Breast epithelium (tissue), 3 donors: Measurements from ENCODE around the gene NCK1.

Experiments used
- CTCF ChIP-seq, 3 donors: fragments of 450-650 bp; IDR thresholded peaks; one replicate each; pipeline ENCODE4 v1.5.1; 2016 to 2017; ENCODE audit warnings: antibody characterized with exemption in 3 of 3, mild to moderate bottlenecking in 3 of 3, moderate library complexity in 3 of 3
- POLR2A ChIP-seq: fragments of 450-650 bp; IDR thresholded peaks from one replicate; pipeline ENCODE4 v1.6.1; 2016; ENCODE audit warnings: antibody characterized with exemption, mild to moderate bottlenecking, moderate library complexity

GRCh38 chr3:136994772-136995516 is 132.9 kb downstream of the NCK1 start:
- TF ChIP-seq CTCF (IDR thresholded peaks at IDR 0.05) (no peak), POLR2A (no peak)
